Activated CD8-positive, alpha-beta memory T cell treated with anti-CD3 and anti-CD28 coated beads, Interleukin-2, amount 50 U/mL, for 1 hour (primary cell): ENCODE measurements around the gene MEX3D.

Experiments
- DNase-seq: peaks from one replicate; pipeline ENCODE4 v3.0.0-alpha.2; 2020; ENCODE audit errors: extremely low read depth

The MEX3D gene

DNA sequence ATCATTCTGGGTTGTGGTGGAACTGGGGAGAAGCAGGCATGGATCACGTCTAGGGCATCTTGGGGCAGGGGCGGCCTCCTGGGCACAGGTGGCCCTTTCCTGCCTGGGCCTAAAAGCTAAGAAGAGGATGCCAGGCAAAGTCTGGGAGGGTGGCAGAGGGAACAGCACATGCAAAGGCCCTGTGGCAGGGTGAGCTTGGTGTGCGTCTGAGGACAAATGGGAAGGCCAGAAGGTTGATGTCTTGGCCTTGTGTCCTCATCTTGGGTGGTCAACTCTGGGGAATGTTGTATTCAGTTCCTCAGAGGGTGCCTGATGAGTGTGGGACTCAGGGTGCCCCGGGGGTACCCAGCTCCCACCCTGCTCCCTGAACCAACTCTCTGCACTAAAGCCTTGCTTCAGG, 49.7 kb downstream of the MEX3D start:
- no peak for DNase-seq

DNA sequence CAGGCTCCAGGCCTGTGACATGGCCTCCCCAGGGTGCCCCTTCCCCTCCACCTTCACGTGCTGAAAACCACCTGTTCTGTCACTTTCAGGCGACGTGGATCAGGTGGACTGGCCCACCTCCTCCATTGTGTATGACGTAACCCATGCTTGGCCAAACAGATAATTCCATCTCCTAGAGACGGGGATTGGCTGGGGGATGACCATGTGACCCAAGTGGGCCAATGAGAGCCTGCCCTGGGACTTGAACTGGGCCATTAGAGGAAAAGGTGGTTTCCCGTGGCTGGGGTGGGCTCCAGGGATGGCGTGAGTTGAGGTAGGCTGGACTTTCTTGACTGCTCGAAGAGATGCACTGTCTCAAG, 51.8 kb downstream of the MEX3D start:
- DNase-seq, result no peak

DNA sequence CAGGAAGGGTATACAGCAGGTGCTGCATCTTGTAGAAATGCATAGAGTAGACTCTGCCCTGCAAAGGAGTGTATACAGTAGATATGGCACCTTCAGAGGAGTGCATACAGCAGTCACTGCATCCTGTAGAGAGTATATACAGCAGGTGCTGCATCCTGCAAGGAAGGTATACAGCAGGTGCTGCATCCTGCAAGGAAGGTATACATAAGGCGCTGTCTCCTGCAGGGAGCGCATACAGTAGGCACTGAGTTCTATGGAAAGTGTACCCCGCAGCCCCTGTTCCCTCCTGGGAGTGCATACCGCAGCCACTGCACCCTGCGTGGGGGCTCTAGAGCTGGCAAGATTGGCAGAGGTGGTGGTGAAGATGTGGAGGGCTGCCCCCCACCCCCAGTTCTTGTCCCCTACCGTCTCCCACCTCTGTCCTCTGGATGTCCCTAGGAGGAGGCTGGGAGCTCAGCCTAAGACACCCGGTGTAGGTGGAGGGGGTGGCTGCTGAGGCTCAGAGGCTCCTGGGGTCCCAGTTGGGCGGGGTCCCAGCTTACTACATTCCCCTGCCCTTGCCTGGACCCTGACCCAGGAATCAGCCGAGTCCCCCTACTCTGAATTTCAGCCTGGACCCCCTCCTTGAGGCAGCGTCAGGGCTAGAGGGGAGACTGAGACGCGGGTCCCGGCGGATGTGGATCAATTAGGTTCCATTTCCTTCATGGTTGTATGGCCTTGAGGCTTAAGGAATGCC, 53.0 kb downstream of the MEX3D start:
- no peak for DNase-seq

DNA sequence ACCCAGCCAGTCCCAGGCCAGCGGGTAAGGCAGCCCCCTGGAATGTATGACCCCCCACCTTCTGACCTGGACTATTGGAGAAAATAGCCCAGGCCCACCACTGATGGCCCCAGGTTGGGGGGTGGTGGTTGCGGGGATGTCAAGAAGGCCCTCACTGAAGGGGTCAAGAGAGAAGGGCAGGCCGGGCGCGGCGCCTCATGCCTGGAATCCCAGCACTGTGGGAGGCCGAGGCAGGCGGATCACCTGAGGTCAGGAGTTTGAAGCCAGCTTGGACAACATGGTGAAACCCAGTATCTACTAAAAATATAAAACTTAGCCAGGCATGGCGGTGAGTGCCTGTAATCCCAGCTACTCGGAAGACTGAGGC, 53.8 kb downstream of the MEX3D start:
- DNase-seq, result no peak

DNA sequence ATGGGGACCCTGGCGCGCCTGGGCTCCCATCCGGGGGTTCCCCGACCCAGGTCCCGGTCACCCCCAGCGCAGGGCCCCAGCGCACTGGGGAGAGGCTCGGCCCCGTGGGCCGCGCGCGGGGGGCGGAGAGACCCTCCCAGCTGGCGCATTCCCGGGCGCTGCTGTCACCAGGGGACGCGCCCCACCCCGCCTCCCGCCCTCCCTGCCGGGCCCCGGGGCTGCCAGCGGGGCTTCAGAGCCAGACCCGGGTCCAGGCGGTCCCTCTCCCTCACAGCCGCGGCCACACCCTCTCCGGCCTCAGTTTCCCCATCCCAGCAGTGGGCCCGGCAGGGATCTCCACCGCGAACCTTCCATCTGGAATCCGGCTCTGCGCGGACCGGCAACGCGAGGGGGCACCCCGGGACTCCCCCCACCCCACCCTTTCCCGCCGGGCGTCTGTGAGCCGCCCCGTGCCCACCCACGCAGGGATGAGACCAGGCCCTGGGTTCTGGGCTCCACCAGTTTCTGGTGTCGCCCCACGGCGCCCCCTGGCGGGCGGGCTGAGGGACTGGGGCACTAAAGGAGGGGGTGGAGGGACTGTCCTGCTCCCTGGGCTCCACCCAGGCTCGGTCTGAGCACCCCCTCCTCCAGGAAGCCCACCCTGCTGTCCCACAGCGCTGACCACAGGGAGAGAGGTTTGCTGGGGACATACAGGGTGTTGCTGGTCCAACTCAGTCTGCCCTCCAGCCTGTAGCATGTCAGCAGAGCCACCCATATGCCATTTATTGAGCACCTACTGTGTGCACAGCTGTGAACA, 54.4 kb downstream of the MEX3D start:
- DNase-seq, result no peak

DNA sequence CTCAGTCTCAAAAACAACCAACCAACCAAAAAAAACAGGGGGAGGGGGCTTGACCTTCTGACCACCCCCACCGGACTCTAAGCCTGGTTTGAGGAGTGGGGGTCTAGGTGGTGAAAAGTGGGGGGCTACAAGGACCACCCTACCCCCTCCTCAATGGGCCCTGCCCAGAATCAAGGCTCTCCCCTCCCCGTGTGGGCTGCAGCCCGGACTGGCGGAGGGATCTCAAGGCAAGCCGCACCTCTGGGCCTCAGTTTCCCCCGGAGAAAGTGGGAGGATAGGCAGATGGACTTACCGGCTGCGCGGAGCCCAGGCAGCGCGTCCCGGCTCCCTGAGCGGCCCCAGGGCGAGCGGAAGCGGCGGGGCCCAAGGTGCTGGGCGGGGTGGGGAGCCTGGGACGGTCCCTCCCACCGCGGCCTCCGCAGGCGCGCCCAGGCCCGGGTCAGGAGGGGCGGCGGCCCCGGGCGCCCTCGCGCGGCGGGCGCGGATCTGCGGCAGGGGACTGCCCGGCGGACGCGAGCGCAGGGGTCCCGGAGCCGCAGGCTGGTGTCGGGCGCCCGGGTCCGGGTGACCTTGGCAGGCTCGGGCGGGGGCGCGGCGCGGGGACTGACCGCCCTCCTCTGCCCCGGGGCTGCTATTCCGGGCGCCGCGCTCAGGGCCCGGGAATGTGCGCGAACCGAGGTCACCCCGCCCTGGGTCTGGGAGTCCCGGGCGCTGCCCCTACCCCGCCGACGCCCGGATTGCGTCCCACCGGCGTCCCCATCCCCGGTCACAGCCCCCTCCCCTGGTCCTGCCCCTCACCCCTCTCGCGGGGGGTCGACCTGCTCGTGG, 55.2 kb downstream of the MEX3D start, which contains the start of gene ADAMTSL5:
Gene ADAMTSL5, minus strand, starts transcription at position 349 of the 828 bp plus-strand sequence. CDS start 2,076 bp downstream, outside the sequence.
- DNase-seq, result no peak

DNA sequence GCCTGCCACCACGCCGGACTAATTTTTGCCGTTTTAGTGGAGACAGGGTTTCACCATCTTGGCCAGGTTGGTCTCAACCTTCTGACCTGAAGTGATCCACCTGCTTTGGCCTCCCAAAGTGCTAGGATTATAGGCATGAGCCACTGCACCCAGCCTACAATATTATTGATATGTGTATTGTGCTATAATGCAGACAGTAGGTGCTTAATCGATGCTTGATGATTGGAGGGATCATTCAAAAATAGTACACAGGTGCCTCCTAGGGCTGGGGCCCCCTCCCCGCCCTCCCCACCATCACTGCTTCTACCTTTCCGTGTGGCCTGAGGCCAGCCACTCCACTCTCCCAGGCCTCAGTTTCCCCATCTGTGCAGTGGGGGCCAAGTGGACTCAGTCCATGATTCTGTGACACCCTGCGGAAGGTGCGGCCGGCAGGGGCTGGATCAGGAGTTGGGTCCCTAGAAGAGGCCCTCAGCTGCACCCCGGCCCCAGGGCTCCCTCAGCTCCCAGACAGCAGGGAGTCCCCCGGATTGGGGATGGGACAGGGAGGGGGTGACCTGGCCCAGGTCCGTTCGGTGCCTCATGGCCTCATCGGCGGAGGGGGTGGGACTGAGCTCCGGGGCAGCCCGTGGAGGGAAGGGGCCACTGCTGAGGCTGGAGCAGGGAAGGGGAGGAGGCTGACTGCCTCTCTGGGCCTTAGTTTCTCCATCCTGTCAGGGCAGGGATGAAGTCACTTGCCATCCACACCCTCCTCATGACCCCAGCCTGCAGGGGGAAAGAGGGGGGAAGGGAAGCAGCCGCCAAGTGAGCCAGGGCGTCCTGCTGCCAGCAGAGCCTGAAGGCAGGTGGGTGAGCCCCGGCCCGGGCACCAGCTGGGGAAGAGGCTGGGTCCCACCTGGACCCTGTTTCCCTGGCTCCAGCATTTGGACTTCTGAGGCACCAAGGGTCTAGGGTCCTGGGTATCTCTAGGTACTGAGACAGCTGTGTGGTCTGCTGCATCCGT, 56.5 kb downstream of the MEX3D start:
- DNase-seq, result no peak

DNA sequence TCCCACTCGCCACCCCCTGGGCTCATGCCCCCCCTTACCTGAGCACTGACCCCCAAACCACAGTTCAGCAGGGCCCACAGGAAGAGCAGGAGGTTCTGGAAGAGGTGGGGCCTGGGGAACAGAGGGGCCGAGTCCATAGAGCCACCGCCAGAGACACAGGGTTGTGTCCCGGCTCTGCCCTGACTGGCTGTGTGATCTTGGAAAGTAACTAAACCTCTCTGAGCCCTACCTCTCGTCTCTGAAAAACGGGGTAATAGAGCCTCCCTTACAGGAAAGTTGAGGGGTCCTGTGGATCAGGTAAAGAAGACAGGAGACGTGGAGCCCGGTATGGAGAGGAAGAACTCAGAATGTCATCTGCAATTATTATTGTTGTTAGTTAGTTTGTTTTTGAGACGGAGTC, 57.3 kb downstream of the MEX3D start:
- DNase-seq, result no peak

DNA sequence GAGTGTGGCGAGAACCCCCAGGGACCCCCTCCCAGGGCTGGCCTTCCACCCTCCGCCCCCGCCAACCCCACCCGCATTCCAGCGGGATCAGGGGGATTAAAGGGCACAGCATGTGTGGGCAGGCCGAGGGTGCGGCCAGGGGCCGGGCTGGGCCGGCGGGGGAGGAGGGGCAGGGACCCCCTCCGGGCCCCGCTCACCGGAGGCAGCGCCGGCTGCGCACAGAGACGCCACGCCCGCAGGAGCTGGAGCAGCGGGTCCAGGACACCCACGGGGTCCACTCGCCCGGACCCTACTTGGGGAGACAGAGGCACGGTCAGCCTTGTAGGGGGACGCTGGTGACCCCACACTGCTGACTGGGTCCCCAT, 57.7 kb downstream of the MEX3D start:
- DNase-seq, result no peak

DNA sequence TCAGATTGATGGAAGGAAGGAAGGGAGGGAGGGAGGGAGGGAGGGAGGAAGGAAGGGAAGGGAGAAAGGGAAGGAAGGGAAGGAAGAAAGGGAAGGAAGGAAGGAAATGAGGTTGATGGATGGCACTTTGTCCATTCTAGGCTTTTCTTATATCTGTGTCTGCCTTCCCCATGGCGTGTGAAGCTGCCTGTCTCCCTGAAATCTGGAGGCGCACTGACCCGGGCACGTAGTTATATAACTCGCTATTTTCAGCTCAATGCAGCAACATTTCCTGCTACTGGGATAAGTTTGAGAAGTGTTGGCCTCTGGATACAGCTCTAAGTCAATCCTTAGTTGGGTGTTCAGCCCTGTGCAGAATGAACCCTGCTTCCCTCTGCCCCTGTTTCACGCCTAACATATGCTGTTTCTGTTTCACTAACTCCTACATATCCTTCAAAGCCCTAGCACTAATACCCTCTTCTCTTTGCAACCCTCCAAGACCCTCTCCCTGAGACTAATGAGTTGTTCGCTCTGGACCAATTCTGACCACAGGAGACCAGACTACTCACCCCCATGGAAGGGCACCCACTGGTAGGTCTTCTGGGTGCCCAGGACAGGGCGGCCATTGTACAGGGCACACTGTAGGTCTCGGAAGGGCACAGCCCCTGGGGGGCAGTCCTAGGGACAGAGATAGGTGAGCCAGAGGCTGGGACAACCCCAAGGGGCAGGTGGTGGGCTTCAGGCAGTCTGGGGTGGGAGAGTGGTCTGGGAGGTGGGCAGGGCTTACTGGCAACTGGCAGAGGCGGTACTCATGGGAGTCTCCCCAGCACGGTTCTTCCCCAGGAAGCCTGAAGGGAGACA, 58.3 kb downstream of the MEX3D start:
- DNase-seq, result no peak

DNA sequence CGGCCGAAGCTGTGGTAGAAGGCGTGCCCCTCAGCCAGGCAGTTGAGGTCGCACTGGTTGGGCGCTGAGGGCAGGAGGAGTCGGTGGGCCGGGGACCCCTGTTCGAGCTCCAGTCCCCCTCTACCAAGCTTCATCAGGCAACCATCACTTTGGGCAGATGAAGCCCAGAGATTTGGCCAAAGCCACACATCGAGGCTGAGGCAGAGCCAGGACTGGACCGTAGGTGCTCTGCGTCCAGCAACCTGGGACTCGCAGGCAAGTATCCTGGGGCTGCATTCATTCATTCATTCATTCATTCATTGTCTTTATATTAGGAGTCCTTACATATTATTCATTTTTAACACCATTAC, 59.6 kb downstream of the MEX3D start:
- DNase-seq, result no peak

DNA sequence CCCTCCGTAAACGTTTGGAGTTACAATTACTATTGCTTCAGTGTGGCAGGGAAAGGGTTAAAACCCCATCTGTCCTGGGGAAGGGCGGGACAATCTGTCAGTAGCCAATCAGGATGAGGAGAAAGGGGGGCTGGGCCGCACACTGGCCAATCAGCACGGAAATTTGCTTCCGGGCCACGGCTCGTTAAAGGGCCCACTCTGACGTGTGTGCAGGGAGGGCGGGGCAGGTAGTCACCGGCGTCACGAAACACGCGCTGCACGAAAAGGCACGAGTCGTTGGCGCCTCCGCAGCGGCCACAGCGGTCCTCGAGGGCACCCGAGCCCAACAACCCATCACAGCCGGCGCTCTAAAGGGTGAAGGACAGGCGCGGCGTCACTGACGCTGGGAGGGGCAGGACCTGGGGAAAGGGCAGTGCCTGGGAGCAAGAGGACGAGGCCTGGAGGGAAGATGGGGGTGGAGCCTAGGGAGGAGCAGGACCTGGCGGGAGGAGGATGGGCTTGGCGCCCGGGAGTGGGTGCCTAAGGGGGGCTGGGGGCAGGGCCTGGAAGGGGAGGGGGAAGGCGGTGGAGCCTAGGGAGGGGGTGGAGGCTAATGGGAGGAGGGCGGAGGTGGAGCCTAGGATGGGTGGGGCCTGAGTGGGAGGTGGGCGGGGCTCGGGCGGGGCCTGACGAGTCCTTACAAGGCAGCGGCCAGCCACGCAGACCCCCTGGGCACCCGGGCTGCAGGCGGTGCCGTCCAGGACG, 60.2 kb downstream of the MEX3D start:
- peak; percentile 90 for DNase-seq

DNA sequence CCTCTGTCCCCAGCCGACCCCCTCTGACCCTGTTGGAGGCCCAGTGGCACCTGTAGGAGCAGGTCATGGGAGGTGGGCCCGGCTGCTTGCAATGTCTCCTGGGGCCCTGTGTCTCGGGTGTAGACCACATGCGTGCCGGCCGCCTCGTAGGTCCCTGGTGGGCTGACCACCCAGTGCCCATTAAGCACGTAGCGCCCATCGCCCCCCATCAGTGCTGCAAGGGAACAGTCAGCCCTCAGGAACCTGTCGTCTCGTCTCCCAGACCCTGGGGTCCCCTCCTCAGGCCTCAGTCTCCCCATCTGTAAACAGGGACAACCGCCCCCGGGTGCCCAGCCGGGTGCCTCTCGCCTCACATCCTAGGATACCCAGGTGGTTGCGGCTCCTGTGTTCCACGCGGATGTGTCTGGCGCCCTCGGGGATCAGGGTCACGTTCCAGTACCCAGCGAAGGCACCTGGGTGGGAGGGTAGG, 60.9 kb downstream of the MEX3D start:
- DNase-seq, result no peak

DNA sequence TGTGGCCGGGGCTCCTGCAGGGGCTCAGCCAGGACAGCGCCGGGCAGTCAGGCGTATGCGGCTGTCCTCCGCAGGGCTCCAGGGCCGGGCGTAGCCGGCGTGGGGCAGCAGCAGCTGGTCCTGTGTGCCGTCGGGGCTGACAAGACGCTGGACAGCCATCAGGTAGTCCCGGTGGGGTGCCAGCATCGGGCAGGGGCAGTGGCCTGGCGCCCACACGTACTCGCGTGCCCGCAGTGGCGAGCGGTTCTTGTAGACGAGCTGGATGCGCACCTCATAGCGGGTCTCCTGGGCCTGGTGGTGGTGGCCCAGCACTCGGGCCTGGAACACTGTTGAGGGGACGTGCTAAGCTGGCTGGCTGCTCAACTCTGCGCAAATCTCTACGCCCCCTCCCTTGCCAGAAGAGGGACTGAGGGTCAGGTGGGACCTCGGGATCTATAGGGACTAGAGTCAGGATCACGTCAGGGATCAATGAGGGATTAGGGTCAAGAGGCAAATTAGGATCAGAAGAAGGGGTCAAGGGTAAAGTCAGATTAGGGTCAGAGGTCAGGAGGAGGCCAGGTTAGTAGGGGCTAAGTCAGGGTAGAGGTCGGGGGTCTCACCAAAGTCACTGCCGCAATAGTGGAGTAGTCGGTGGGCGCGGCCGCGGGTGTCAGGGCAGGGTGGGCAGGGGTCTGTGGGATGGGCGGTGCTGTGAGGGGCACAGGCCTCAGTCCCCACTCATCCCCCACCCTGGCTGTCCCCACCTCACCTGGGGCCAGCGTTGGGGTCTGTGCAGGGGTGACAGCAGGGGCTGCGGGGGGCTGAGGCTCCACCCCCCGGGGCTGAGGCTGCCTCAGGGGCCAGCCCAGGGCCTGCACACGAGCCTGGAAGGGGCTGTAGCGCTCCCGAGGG, 61.9 kb downstream of the MEX3D start:
- no peak for DNase-seq

DNA sequence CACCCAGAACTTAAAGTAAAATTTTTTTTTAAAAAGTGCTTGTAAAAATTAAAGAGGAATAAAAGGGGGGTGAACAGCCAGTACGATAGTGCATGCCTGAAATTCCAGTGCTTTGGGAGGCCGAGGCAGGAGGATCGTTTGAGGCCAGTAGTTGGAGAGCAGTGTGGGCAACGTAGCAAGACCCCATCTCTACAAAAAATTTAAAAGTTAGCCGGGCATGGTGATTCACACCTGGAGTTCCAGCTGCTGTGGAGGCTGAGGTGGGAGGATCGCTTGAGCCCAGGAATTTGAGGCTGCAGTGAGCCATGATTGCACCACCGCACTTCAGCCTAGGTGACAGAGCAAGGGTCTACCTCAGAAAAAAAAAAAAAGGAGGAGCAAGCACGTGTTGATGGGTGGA, 63.1 kb downstream of the MEX3D start:
- DNase-seq, result no peak
